Esophagus squamous epithelium (tissue), 5 donors: ENCODE results near the gene LRRC3C. TPM values are rescaled to one million over a fixed set of nuclear protein-coding genes. Genes with fewer than 3 reads are reported as not detected.
"Not testable (repeated sequence)": the region's sequence is repeated elsewhere in the genome, so short reads cannot be mapped to it uniquely, and the experiment has no call there.

ENCODE experiments used
- DNase-seq: peaks from one replicate; lab custom pipeline; 2025; lab: John Stamatoyannopoulos, UW
- H3K27ac ChIP-seq, 4 donors: fragments of 200-600 bp; sonication (generic); one replicate each; pipeline ENCODE4 v1.5.1; 2016 to 2019; ENCODE audit warnings: mild to moderate bottlenecking in 1 of 4
- H3K27me3 ChIP-seq, 4 donors: fragments of 200-600 bp; sonication (generic); 1 replicate in 3 of 4; 2 replicates in 1 of 4; pipeline versions ENCODE4 v1.5.1 to v1.6.0; 2017 to 2021; ENCODE audit warnings: antibody characterized with exemption in 1 of 4
- H3K36me3 ChIP-seq, 3 donors: fragments of 200-600 bp; sonication (generic); one replicate each; pipeline ENCODE4 v1.5.1; 2016 to 2019
- H3K4me1 ChIP-seq, 3 donors: fragments of 200-600 bp; sonication (generic); one replicate each; pipeline ENCODE4 v1.5.1; 2017 to 2019
- H3K4me3 ChIP-seq, 4 donors: fragments of 200-600 bp; sonication (generic); 1 replicate in 3 of 4; 2 replicates in 1 of 4; pipeline ENCODE4 v1.5.1; 2016 to 2019; ENCODE audit warnings: mild to moderate bottlenecking in 2 of 4, moderate library complexity in 1 of 4
- H3K9me3 ChIP-seq, 3 donors: fragments of 200-600 bp; sonication (generic); one replicate each; pipeline ENCODE4 v1.5.1; 2016 to 2019
- CTCF ChIP-seq, 6 experiments: fragments of 450-650 bp in 4 of 6; fragments of 200-600 bp in 2 of 6; sonication (generic) in 2 of 6; IDR thresholded peaks; one replicate each; pipeline ENCODE4 v1.5.1; 2016 to 2019; ENCODE audit warnings: antibody characterized with exemption in 6 of 6, mild to moderate bottlenecking in 4 of 6, moderate library complexity in 4 of 6
- POLR2A ChIP-seq, 4 donors: fragments of 450-650 bp; IDR thresholded peaks; one replicate each; pipeline ENCODE4 v1.6.1; 2017; ENCODE audit warnings: antibody characterized with exemption in 4 of 4, mild to moderate bottlenecking in 4 of 4, moderate library complexity in 3 of 4
- WGBS, 2 donors: methylation state at CpG; one replicate each; pipeline ENCODE4 v1.1.5; 2018; 5-methylcytosine and 5-hydroxymethylcytosine counted together
- intact Hi-C: fragments of 100-400 bp; cut with DNase I; formaldehyde crosslinking; loops from one replicate; pipeline ENCODE4 v1.15.0; 2022
- total RNA-seq, 4 donors: library from RNA; depleted of rRNA; stranded (reverse); fragments of >200 nt; gene quantifications; one replicate each; pipeline ENCODE4 v1.1.0, GENCODE V29; 2016
- donor health status: DM: yes; HTN: yes; CAD: no.

Gene LRRC3C
- total RNA-seq, 4 donors from 2014 or later: not detected

- H3K4me3 ChIP-seq: no peak overlapping the region
- TF ChIP-seq POLR2A (IDR thresholded peaks at IDR 0.05) (no peak), CTCF (IDR thresholded peaks at IDR 0.05) (no peak)
- no peak overlapping the region for H3K27ac ChIP-seq
- peaks cover 0 to 5% (median 0%) of the 10 kb centered on the region in 4 donors for H3K27me3 ChIP-seq
- no peaks in the 10 kb centered on the region for H3K36me3 ChIP-seq
- intact Hi-C loops: no loop called here
- no peak for DNase-seq
- WGBS, 2 donors: 89 to 97% methylated on average over 4 of the region's 4 CpGs
- H3K4me1 ChIP-seq: peaks cover 0 to 7% (median 0%) of the 10 kb centered on the region in 3 donors
- no peaks in the 10 kb centered on the region for H3K9me3 ChIP-seq
Measured at GRCh38 chr17:39898088-39898487, 29.4 kb upstream of the LRRC3C start.

GRCh38 chr17:39899215-39899614, 28.3 kb upstream of the LRRC3C start:
- DNase-seq: no peak
- H3K9me3 ChIP-seq: no peaks in the 10 kb centered on the region
- H3K36me3 ChIP-seq: no peaks in the 10 kb centered on the region
- H3K4me1 ChIP-seq: peaks cover 0 to 7% (median 0%) of the 10 kb centered on the region in 3 donors
- no peak overlapping the region for H3K27ac ChIP-seq
- TF ChIP-seq CTCF (IDR thresholded peaks at IDR 0.05) (no peak), POLR2A (IDR thresholded peaks at IDR 0.05) (no peak)
- H3K4me3 ChIP-seq: no peak overlapping the region
- H3K27me3 ChIP-seq: no peaks in the 10 kb centered on the region
- intact Hi-C loops: no loop called here

GRCh38 chr17:39902027-39902426, 25.5 kb upstream of the LRRC3C start:
- H3K27ac ChIP-seq, H3K4me3 ChIP-seq, H3K27me3 ChIP-seq, H3K4me1 ChIP-seq, H3K9me3 ChIP-seq, DNase-seq, intact Hi-C loops, H3K36me3 ChIP-seq: not testable (repeated sequence)
- 94 to 100% methylated on average over 1 to 2 of the region's 2 CpGs for WGBS, 2 donors

- peaks cover 0 to 7% (median 0%) of the 10 kb centered on the region in 3 donors for H3K4me1 ChIP-seq
- H3K27ac ChIP-seq: no peak overlapping the region
- 84 to 85% methylated on average over 3 to 4 of the region's 4 CpGs for WGBS, 2 donors
Measured at GRCh38 chr17:39903158-39903884, 24.2 kb upstream of the LRRC3C start.

GRCh38 chr17:39904990-39905288, 22.6 kb upstream of the LRRC3C start:
- 65 to 77% methylated on average over 2 to 3 of the region's 3 CpGs for WGBS, 2 donors

More at GRCh38 chr17:39903158-39903884, 24.2 kb upstream of the LRRC3C start:
- Histone ChIP-seq H3K4me3 (no peak overlapping the region), H3K36me3 (no peaks in the 10 kb centered on the region), H3K27me3 (no peaks in the 10 kb centered on the region), H3K9me3 (no peaks in the 10 kb centered on the region)
- intact Hi-C loops: no loop called here
- no peak for DNase-seq
- TF ChIP-seq CTCF (IDR thresholded peaks at IDR 0.05) (no peak), POLR2A (IDR thresholded peaks at IDR 0.05) (no peak)

More at GRCh38 chr17:39904990-39905288, 22.6 kb upstream of the LRRC3C start:
- no peaks in the 10 kb centered on the region for H3K9me3 ChIP-seq
- no peaks in the 10 kb centered on the region for H3K27me3 ChIP-seq
- no peak overlapping the region for H3K4me3 ChIP-seq
- intact Hi-C loops: no loop called here
- DNase-seq: no peak
- TF ChIP-seq CTCF (IDR thresholded peaks at IDR 0.05) (no peak), POLR2A (IDR thresholded peaks at IDR 0.05) (no peak)
- no peaks in the 10 kb centered on the region for H3K4me1 ChIP-seq
- H3K27ac ChIP-seq: no peak overlapping the region
- H3K36me3 ChIP-seq: peaks cover 0 to 8% (median 0%) of the 10 kb centered on the region in 3 donors
